Pulmonary artery endothelial cell (primary cell): ENCODE results near the gene MTHFD1L. TPM values are rescaled to one million over a fixed set of nuclear protein-coding genes. Genes with fewer than 3 reads are reported as not detected.
"Not testable (repeated sequence)": the region's sequence is repeated elsewhere in the genome, so short reads cannot be mapped to it uniquely, and the experiment has no call there.

Experiments
- DNase-seq: peaks from one replicate; pipeline ENCODE4 v3.0.0-alpha.2; 2011; ENCODE audit warnings: low read depth, low spot score
- total RNA-seq: library from RNA; depleted of rRNA; stranded (reverse); fragments of >200 nt; gene quantifications from 2 replicates; pipeline ENCODE4 v1.2.3, GENCODE V29; 2014

Gene MTHFD1L
- total RNA-seq, 1 donor from 2014 or later = 69.3 TPM

DNA sequence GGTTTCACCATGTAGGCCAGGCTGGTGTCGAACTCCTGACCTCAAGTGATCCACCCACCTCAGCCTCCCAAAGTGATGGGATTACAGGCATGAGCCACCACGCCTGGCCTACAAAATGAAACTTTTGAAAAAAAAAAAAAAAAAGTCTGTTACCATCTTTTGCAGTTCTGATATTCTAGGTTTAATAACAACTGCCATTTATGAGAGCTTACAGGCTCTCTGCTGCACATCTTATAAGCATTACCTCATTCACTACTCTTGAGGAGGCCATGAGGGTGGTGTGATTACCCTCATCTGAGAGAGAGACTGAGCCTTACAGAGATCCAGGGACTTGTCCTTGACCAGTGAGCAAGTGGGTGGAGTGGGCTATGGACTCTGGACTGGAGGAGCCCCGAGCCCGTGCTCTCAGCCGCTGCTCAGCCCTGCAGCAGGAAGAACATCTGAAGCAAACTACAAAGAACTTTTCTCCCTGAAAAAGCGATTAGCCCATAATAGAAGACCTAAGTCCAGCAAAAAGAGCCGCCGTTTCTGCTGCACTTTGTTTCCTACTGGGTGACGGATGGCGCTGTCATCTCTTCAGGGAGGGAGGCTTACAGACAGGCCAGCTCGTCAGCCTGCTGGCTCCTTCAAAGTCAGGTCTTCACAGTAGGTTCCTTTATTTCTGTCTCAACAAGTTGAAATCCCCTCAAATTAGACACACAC lies 254.5 kb downstream of the MTHFD1L start:
- DNase-seq = no peak

DNA sequence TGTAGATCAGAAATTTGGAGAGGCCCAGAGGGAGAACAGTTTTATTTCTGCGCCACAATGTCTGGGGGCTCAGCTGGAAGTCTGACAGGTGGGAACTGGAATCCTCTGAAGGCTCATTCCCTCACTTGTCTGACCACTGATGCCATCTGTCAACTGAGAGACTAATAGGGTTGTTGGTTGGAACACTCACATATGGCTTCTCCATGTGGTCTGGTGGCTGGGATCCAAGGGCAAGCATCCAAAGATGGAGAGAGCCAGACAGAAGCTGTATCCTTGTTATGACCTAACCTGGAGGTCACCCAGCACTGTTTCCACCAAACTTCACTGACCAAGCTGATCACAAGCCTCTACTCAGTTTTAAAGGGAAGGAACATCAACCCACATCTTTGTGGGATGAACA lies 256.4 kb downstream of the MTHFD1L start:
- DNase-seq = no peak

DNA sequence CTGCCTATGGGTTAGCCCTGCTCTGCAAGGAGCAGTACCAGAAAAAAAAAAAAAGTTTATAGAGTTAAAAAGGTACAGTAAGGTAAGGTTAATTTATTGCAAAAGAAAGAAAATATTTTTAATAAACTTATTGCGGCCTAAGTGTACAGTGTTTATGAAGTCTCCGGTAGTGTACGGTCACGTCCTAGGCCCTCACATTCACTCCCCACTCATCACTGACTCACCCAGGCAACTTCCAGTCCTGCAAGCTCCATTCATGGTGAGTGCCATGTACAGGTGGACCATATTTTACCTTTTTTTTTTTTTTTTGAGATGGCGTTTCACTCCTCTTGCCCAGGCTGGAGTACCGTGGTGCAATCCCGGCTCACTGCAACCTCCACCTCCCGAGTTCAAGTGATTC lies 258.1 kb downstream of the MTHFD1L start:
- not testable (repeated sequence) for DNase-seq

DNA sequence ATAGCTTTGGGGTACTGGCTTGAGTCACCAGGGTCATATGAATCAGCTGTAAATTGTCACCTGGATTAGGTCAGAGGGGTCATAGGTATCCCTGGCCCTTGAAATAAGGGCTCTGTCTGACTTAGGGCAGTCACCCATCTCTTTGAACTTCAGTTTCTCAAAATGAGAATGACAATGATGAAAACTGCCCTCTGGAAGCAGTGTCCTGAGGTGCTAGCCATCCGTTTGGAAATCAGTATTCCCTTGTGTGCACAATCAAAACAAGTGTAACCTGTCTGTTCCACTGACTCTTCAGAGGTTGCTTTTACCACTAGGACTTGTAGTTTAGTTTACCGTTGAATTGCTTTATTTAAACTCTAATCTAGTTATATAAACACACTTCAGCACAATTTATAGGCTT lies 259.7 kb downstream of the MTHFD1L start:
- not testable (repeated sequence) for DNase-seq

DNA sequence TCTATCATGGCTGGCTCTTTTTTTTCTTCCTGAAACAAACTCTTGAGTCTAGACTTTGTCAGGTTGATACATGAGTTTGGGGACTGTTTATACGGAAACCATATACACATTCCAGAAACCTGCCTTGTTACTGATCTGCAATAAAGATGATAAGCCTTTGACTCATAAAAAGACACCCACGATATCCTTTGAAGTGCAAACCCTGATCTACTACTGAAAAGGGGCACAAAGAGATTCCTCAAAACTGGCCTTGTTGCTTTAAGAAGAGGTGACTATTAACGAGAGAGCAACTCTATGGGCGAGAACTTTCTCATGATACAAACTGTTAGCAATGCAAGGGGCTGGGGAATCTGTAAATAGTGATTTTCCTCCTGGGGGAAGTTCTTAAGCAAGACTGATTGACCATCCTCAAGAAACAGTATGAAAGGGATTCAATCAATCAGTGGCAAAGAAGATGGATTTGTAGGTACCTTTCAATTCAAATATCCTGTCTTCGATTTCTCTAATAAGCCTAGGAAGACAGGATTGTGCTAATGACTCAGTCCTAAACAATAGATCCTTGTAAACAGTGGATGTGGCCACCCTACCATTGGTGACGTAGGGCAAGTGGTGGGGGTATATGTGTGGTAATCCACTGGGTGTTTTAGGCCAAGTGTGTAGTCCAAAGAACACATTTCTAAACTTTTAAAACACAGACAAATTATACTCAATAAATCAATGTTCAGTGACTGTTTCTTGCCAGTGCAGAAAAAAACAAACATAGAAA lies 260.3 kb downstream of the MTHFD1L start:
- DNase-seq = not testable (repeated sequence)

DNA sequence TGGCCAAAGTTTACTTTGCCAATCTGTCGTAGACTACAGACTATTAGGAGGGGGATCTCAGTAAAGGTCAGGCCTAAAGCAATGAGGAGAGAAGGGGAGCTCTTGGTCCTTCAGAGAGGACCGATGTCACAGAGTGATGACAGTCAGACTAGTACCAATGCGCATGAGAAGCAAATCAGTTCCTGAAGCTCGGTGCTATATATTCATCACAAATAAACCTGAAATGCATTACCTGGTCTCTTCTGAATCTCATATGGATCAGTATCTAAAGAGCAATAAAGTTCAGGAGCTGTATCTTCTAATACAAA lies 260.9 kb downstream of the MTHFD1L start:
- DNase-seq = not testable (repeated sequence)

DNA sequence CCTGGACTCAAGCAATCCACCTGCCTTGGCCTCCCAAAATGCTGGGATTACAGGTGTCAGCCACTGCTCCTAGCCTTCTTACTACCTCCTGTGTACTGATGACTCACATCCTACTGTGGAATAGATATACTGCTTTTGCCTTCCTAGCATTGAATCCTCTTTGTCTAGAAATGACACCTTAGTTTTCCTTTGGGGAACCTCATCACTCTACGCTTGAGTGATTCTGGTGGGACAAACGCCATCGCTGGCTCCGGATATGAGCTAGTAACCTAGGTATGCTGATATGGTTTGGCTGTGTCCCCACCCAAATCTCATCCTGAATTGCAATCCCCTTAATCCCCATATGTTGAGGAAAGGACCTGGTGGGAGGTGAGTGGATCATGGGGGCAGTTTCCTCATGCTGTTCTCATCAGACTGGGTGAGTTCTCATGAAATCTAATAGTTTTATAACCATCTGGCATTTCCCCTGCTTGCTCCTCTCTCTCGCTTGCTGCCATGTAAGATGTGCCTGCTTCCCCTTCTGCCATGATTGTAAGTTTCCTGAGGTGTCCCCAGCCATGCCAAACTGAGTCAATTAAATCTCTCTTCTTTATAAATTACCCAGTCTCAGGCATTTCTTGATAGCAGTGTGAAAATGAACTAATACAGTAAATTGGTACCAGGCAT lies 261.8 kb downstream of the MTHFD1L start:
- DNase-seq = not testable (repeated sequence)

DNA sequence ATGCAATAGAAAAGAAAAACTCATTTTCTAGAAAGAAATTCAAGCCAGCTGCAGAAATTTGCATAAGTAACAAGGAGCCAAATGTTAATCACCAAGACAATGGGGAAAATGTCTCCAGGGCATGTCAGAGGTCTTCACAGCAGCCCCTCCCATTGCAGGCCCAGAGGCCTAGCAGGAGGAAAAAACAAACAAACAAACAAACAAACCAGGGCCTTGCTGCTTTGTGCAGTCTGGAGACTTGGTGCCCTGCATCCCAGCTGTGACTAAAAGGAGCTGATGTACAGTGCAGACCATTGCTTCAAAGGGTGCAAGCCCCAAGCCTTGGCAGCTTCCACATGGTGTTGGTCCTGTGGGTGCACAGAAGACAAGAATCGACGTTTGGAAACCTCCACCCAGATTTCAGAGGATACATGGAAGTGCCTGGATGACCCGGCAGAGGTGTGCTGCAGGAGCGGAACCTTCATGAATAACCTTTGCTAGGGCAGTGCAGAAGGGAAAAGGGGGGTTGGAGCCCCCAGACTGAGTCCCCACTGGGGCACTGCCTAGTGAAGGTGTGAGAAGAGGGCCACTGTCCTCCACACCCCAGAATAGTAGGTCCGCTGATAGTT lies 263.4 kb downstream of the MTHFD1L start:
- no peak for DNase-seq

DNA sequence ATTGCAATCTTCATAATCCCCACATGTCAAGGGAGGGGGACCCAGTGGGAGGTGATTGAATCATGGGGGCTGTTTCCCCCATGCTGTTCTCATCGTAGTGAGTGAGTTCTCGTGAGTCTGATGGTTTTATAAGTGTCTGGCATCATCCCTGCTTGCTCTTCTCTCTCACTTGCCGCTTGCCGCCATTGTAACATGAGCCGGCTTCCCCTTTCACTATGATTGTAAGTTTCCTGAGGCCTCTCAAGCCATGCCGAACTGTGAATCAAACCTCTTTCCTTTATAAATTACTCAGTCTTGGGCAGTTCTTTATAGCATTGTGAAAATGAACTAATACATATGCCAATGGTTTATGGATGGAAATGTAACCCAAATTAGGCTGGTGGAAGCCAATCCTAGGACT lies 264.8 kb downstream of the MTHFD1L start:
- DNase-seq = no peak

DNA sequence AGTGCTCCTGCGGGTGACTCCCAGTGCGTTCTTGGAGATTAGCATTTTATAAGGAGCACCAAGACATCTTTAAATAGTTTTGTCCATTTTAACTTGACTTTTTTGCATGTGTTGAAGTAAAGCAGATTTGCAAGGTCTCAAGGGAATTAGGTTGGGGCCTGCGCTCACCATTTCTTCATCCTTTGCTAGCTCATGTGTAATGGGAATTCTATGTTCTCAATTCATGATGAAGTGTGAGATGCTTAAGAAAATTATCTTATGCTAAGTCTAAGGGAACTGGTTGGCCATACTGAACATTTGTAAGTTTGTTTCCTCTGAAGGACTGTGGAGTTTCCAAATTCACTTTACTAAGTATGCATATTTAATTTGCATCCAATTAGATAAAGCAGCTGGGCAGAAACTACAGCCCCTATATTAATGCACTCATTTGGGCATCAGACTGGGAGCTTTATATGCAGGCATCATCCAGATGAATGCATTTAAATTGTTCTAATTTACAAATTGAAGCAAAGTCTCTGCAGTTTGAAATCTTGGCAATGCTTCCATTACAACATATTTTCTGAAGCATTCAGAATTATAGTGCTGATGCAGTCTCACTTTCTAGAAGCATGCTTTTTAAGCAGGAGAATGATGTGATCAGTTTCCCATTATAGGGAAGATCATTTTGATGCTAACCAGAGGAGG lies 266.0 kb downstream of the MTHFD1L start:
- no peak for DNase-seq

DNA sequence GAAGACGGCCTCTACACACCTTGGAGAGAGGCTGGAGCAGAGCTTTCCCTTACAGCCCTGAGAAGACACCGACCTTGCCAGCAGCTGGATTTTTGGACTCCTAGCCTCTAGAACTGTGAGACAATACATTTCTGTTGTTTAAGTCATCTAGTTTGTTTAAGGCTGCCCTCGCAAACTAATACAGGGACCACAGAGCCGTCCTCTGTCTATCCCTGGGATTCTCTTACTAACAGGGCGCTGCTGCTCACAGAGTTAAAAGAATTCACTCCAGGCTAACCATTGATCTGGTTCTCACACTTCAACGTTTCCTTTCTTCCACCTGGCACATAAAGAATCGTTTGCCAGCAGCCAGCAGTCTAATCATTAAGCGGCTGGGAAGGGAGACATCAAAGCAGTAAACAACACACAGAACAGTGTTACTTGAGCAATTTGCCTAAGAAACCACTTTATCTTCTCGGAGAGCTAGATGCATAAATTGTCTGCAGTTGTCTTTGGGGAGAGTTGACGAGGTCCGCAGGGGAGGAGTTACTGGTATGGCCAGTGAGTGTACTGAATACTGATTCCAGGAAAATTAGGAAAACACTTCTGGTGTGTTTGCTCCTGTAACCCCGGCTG lies 270.7 kb downstream of the MTHFD1L start:
- no peak for DNase-seq

DNA sequence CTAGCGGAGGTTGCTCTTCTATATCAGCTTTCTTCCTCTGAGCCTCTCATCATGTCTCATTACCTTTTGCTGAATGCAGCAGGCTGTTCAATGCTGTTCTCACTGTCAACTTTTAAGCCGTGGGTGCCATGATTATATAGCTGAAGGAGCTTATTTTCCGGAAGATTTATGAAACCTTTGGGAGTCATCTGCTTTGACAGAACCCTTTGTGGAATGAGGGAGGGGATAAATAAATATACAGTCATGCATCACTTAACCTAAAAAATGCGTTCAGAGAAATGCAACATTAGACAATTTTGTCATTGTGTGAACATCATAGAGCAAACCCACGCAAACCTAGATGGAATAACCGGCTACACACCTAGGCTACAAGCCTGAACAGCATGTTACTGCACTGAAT lies 272.0 kb downstream of the MTHFD1L start:
- DNase-seq = no peak

DNA sequence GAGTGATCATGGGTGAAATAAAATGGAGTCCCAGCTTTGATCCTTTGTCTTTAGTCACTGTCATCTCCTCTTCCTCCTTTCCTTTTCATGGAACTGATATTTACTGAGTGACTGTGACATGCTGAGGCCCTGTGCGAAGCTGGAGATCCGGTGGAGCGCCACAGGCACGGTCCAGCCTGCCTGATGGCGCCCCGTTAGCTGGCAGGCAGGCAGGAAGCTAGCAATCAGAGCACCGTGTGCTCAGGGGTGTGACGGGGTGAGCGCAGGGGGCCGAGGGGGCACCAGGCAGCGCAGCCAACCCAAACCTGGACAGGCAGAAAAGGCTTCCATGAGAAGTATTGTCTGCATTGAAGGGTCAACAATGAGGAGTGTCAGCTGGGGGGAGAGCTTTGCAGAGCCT lies 274.0 kb downstream of the MTHFD1L start:
- DNase-seq = no peak

DNA sequence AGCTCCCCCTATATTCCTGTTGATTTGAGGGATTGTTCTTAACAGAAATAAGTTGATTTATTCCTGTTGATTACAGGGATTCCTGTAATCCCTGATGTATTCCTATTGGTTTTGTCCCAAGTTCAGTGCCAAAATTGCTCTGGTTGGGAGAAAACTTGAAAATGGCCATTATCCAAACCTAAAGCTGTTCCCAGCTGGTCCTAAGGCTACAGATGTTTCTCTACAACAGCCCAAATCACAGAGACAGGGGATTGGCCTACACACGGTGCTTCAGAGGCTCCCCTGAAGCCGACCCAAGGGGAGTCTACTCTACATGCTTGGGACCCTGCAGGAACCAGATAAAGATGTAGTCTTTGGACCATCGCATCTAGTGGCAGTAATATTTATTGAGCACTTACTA lies 275.3 kb downstream of the MTHFD1L start:
- no peak for DNase-seq

DNA sequence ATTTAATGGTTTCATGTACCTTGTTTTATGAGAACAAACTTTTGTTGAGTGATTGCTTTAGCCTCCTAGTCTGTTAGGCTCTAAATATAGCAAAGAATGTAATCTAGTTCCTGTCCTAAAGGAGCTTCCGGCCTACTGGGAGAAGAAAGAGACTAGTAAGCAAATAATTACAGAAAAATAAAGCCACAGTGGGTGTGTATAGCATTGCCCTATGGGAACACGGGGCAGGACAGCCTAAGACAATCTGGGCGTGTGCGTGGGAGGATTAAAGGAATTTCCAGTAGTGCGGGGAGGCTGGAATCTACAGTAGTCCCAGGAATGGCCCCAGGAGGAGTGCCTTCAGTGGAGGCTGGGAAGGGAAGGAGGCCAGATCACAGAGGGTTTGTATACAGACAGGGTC lies 276.2 kb downstream of the MTHFD1L start:
- DNase-seq = peak; percentile 57

DNA sequence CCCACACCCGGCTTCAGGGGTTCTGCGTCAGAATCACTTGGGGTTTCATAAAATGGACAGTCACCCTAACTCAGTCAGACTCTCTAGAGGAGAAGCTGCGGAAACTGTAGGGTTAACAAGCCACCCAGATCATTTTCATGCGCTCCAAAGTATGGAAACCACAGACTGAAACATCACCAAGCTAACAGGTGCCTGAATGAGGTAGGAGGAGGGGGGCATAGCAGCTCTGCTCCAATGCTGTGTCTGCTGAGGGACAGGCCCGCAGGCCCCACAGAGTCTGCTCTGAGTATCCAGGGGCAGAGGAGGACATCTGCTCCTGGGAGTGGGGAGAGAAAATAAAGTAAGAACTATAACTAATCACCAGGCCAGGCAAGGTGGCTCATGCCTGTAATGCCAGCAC lies 277.2 kb downstream of the MTHFD1L start:
- no peak for DNase-seq

DNA sequence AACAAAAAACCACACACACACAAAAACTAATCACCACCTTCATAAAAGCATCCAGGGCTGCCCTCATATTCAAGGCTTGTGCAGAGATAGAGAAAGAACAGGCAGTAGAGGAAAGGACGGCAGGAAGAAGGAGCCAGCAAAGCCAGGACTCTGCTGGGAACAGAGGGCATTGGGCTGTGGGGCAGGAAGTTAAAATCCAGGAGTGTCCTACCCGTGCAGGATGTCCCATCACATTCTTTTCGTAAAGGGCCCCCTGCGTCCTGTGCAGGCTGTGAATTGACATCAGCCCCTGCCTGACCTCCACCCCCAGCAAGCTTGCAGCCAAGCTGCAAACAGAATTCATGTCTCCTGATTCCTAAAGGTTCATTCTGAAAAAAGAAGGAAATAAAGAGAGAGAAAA lies 277.8 kb downstream of the MTHFD1L start:
- DNase-seq = no peak

DNA sequence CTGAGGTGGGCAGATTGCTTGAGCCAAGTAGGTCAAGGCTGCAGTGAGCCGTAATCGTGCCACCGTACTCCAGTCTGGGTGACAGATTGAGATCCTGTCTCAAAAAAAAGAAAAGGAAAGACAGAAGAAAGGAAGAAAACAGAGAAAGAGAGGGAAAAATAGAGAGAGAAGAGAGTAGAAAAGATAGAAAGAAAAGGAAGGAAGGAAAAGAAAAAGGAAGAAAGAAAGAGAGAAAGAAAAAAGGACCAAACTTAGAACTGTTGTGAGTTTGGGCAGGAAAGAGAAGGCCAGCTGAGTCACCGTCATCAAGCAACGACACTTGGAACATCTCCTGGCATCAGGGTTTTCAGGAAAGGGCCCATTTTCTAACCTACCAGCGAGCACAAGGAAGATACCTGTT lies 278.3 kb downstream of the MTHFD1L start:
- DNase-seq = no peak

DNA sequence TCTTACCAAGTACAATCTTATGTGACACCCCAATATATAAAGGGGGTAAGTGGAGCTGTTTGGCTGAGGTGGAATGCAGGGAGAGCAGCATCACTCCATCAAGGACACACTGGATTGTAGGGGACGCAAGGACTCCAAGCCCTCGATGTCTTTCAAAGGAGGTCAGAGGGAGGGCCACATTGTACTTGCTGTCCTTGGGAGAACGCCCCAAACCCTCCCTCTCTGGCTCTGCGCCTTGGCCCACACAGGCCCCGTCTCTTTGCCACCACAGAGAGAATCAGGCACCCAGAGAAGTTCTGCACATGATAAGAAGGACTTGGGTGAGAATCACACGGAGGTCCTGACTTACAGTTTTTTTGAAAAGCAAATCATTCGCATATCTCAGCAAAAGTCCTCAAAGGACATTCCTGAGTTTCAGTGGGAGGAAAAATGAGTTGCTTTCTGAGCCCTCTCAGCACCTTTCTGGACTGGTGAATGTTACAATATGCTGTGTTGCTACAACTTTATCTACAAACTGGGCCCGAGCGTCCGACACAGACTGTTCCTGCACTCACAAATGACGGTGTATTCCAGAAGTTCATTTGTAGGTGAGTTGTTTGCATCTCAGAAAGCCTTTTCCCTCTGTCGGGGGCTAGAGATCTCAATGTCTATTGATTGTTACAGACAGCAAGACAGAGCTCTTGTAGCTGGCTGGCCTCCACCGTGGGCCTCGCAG lies 281.8 kb downstream of the MTHFD1L start:
- DNase-seq = no peak

DNA sequence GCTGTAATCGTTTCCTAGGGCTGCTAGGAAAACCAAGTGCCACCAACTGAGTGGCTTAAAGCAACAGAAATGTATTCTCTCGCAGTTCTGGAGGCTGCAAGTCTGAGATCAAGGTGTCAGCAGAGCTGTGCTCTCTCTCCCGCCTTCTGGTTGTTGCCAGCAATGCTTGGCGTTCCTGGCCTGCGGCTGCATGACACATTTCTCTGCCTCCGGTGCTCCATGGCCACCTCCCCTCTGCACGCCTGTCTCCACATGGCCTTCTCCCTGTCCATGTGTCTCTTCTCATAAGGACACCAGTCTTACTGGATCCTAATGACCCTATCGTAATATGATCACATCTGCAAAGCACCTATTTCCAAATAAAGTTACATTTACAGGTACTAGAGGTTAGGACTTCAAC lies 282.6 kb downstream of the MTHFD1L start:
- DNase-seq = no peak

DNA sequence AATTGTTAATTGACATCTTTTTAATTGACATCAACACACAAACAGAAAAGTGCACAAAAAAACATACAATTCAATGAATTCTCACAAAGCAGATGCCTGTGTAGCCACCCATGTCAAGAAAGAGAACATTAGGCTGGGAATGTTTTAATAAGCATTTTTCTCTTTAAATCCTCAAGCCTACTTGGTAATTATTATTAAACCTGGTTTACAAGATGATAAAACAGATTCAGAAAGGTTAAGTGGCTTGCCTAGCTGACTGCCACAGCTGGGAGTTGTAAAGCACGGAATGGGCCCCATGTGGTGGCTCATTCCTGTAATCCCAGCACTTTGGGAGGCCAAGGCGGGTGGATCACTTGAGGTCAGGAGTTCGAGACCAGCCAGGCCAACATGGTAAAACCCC lies 284.3 kb downstream of the MTHFD1L start:
- DNase-seq = no peak
